OCI-LY3 (cell line): ENCODE data around the gene OR9Q2.

ENCODE experiments used
- EZH2phosphoT487 ChIP-seq: fragments of 200-600 bp; shearing (Covaris generic); IDR thresholded peaks from 2 replicates; pipeline ENCODE4 v1.6.1; 2018; ENCODE audit warnings: antibody characterized with exemption, mixed run types, low read depth
- TF ChIP-seq, protein P1 (sequence below): fragments of 200-600, 300-600 bp; sonication (generic); IDR thresholded peaks from 2 replicates; pipeline ENCODE4 v1.5.1; 2014; ENCODE audit warnings: antibody characterized with exemption, low read length, low read depth

DNA sequence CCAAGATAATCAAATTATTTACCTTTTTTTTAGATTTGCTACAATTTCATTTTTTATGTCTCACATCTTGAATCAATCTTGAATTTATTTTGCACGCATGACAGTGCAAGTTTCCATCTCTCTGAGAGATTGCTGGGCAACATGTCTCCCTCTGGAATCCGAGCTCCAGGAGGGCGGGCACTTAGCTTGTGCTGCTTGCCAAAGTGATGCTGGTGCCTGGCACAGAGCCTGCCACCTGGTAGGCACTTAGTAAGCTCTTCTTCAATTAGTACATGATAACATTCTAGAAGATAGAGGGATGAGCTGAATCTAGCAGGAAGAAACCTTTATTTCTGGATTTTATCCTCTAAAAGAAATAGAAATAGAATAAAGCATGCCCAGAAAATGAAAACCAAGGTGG is 36.1 kb upstream of the OR9Q2 start:
- TF ChIP-seq, protein P1, sequence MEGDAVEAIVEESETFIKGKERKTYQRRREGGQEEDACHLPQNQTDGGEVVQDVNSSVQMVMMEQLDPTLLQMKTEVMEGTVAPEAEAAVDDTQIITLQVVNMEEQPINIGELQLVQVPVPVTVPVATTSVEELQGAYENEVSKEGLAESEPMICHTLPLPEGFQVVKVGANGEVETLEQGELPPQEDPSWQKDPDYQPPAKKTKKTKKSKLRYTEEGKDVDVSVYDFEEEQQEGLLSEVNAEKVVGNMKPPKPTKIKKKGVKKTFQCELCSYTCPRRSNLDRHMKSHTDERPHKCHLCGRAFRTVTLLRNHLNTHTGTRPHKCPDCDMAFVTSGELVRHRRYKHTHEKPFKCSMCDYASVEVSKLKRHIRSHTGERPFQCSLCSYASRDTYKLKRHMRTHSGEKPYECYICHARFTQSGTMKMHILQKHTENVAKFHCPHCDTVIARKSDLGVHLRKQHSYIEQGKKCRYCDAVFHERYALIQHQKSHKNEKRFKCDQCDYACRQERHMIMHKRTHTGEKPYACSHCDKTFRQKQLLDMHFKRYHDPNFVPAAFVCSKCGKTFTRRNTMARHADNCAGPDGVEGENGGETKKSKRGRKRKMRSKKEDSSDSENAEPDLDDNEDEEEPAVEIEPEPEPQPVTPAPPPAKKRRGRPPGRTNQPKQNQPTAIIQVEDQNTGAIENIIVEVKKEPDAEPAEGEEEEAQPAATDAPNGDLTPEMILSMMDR: no peak
- no peak for TF ChIP-seq EZH2phosphoT487
